GM23338 (cell line): Measurements from ENCODE around the gene RBM24. TPM values are rescaled to one million over a fixed set of nuclear protein-coding genes. Genes with fewer than 3 reads are reported as not detected.

Source experiments
- ATAC-seq: fragments of 200-7000 bp; cut with Tn5 transposase; 3 replicates; pipeline ENCODE4 v1.9.1; 2020
- DNase-seq: peaks from one replicate; pipeline ENCODE4 v3.0.0-alpha.2; 2015; ENCODE audit warnings: low spot score
- H2AFZ ChIP-seq: fragments of 200-600 bp; sonication (generic); 2 replicates; pipeline ENCODE4 v1.8.0; 2016; ENCODE audit warnings: antibody characterized with exemption, mild to moderate bottlenecking, moderate library complexity
- H3F3A ChIP-seq: fragments of 200-600 bp; sonication (generic); replicated peaks from 2 replicates; pipeline ENCODE4 v1.8.0; 2017; ENCODE audit warnings: antibody characterized with exemption, mixed run types, low read depth
- H3K27ac ChIP-seq: fragments of 200-600 bp; sonication (generic); 2 replicates; pipeline ENCODE4 v1.6.1; 2016; ENCODE audit warnings: low read depth
- H3K27me3 ChIP-seq: fragments of 200-600 bp; sonication (generic); 2 replicates; pipeline ENCODE4 v1.8.0; 2016; ENCODE audit warnings: mild to moderate bottlenecking, mixed run types, moderate library complexity; ENCODE audit not compliant: insufficient read depth
- H3K36me3 ChIP-seq: fragments of 200-600 bp; sonication (generic); 2 replicates; pipeline ENCODE4 v1.8.0; 2016; ENCODE audit warnings: mild to moderate bottlenecking; ENCODE audit not compliant: insufficient read depth
- H3K4me1 ChIP-seq: fragments of 200-600 bp; sonication (generic); 2 replicates; pipeline ENCODE4 v1.8.0; 2016; ENCODE audit warnings: mild to moderate bottlenecking, moderate library complexity; ENCODE audit not compliant: insufficient read depth
- H3K4me2 ChIP-seq: fragments of 200-600 bp; sonication (generic); 2 replicates; pipeline ENCODE4 v1.7.1; 2017; ENCODE audit warnings: mixed run types
- H3K4me3 ChIP-seq: fragments of 200-600 bp; sonication (generic); 2 replicates; pipeline ENCODE4 v1.6.1; 2016; ENCODE audit warnings: mixed run types
- H3K79me2 ChIP-seq: fragments of 200-600 bp; sonication (generic); replicated peaks from 2 replicates; pipeline ENCODE4 v1.8.0; 2017; ENCODE audit warnings: mild to moderate bottlenecking; ENCODE audit not compliant: insufficient read depth
- H3K9me2 ChIP-seq: fragments of 200-600 bp; sonication (generic); 2 replicates; pipeline ENCODE4 v1.8.0; 2017; ENCODE audit not compliant: insufficient read depth
- H4K20me1 ChIP-seq: fragments of 200-600 bp; sonication (generic); replicated peaks from 2 replicates; pipeline ENCODE4 v1.8.0; 2017; ENCODE audit warnings: mild to moderate bottlenecking; ENCODE audit not compliant: insufficient read depth
- H3K27ac Mint-ChIP-seq: 2 replicates; pipeline ENCODE4 v1.8.0; 2020; ENCODE audit warnings: inconsistent platforms, mild to moderate bottlenecking, moderate library complexity, mixed read lengths
- H3K27me3 Mint-ChIP-seq: 3 replicates; pipeline ENCODE4 v1.8.0; 2022; ENCODE audit warnings: low read depth, mild to moderate bottlenecking, moderate library complexity, mixed read lengths, inconsistent platforms; ENCODE audit not compliant: insufficient read depth, poor library complexity
- H3K36me3 Mint-ChIP-seq: 3 replicates; pipeline ENCODE4 v1.8.0; 2021; ENCODE audit warnings: low read depth, mild to moderate bottlenecking, inconsistent platforms, moderate library complexity, mixed read lengths
- H3K4me1 Mint-ChIP-seq: 3 replicates; pipeline ENCODE4 v1.8.0; 2020; ENCODE audit warnings: mild to moderate bottlenecking, inconsistent platforms, mixed read lengths
- H3K4me3 Mint-ChIP-seq: 3 replicates; pipeline ENCODE4 v1.8.0; 2021; ENCODE audit warnings: moderate library complexity, mild to moderate bottlenecking, inconsistent platforms, mixed read lengths
- H3K9me3 Mint-ChIP-seq: 3 replicates; pipeline ENCODE4 v1.8.0; 2020; ENCODE audit warnings: moderate library complexity, mild to moderate bottlenecking, inconsistent platforms, mixed read lengths
- CREB1 ChIP-seq: fragments of 250-450 bp; sonication (Bioruptor Pico); IDR thresholded peaks from 2 replicates; pipeline ENCODE4 v1.5.0; 2020; ENCODE audit warnings: low read depth, mild to moderate bottlenecking, moderate library complexity
- CTCF ChIP-seq, 2 experiments: fragments of 200-600 bp in 1 of 2; sonication (generic) in 1 of 2; conservative IDR thresholded peaks; 2 replicates each; pipeline versions ENCODE4 v1.5.1 to v1.6.1; 2016 to 2017; ENCODE audit warnings: antibody characterized with exemption in 2 of 2, low read depth in 2 of 2, mild to moderate bottlenecking in 2 of 2, moderate library complexity in 1 of 2
- ETS1 ChIP-seq: IDR thresholded peaks from 2 replicates; pipeline ENCODE4 v1.6.1; 2016; ENCODE audit warnings: antibody characterized with exemption
- EZH2 ChIP-seq: fragments of 200-600 bp; sonication (generic); IDR thresholded peaks from one replicate; pipeline ENCODE4 v1.8.0; 2017; ENCODE audit warnings: antibody characterized with exemption, mild to moderate bottlenecking, low read depth; ENCODE audit not compliant: unreplicated experiment
- EZH2phosphoT487 ChIP-seq: fragments of 200-600 bp; sonication (generic); IDR thresholded peaks from one replicate; pipeline ENCODE4 v1.8.1; 2018; ENCODE audit warnings: antibody characterized with exemption; ENCODE audit not compliant: unreplicated experiment
- JUNB ChIP-seq: IDR thresholded peaks from one replicate; pipeline ENCODE4 v1.6.1; 2016; ENCODE audit warnings: antibody characterized with exemption; ENCODE audit not compliant: unreplicated experiment
- NANOG ChIP-seq: IDR thresholded peaks from 2 replicates; pipeline ENCODE4 v1.6.1; 2016; ENCODE audit warnings: antibody characterized with exemption, borderline replicate concordance
- POLR2AphosphoS5 ChIP-seq: IDR thresholded peaks from 2 replicates; pipeline ENCODE4 v1.6.1; 2016; ENCODE audit warnings: antibody characterized with exemption, low read depth
- STAT1 ChIP-seq: IDR thresholded peaks from one replicate; pipeline ENCODE4 v1.6.1; 2016; ENCODE audit warnings: antibody characterized with exemption; ENCODE audit not compliant: unreplicated experiment
- ZNF114 ChIP-seq: fragments of 250-450 bp; sonication (Bioruptor Pico); IDR thresholded peaks from 2 replicates; pipeline ENCODE4 v1.5.0; 2020; ENCODE audit warnings: mild to moderate bottlenecking, moderate library complexity
- ZNF331 ChIP-seq: fragments of 250-450 bp; sonication (Bioruptor Pico); IDR thresholded peaks from 2 replicates; pipeline ENCODE4 v1.5.0; 2020; ENCODE audit warnings: low read depth, mild to moderate bottlenecking, moderate library complexity
- polyA plus RNA-seq: library from polyadenylated mRNA; unstranded; fragments of >200 nt; fragmentation: Nextera tagmentation; extraction: Ambion mirVana; gene quantifications from 2 replicates; pipeline ENCODE4 v1.2.1, GENCODE V29; 2016
- total RNA-seq: library from RNA; depleted of rRNA; stranded (reverse); fragments of >200 nt; shearing (Covaris generic); gene quantifications from 2 replicates; pipeline ENCODE4 v1.2.3, GENCODE V29; 2014
- TF ChIP-seq, protein P1 (sequence below): fragments of 250-450 bp; sonication (Bioruptor Pico); IDR thresholded peaks from 2 replicates; pipeline ENCODE4 v1.5.0; 2020; ENCODE audit warnings: mild to moderate bottlenecking, moderate library complexity
- TF ChIP-seq, protein P2 (sequence below): IDR thresholded peaks from one replicate; pipeline ENCODE4 v1.6.1; 2018; ENCODE audit warnings: antibody characterized with exemption; ENCODE audit not compliant: unreplicated experiment

Gene RBM24
- total and polyA plus RNA-seq, 2 experiments from 2014 or later: 0.27 to 1.3 TPM

DNA sequence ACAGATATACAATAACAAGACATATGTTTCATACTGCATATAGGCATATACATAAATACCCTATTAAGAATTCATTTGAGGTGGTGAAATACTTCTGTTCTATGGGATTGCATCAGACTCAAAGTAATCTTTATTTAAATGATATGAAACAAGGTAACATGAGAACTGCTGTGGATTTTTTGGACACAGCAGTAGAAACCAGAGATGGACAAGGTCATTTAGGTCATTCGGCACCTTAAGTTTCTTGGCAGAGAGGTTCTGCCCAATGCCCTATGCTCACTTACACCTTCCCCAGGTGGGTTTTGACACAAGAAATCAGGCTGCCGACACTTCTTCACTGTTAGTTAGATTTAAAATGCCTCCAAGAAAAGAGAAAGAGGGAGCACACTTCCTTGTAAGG is 43.9 kb upstream of the RBM24 start:
- H3K79me2 ChIP-seq: no peaks in the 10 kb centered on the region
- no peak for TF ChIP-seq CREB1
- TF ChIP-seq CTCF (conservative IDR thresholded peaks at IDR 0.05; ENCODE audit: low read depth in 2 of 2): no peak
- no peak for TF ChIP-seq EZH2phosphoT487
- TF ChIP-seq STAT1: no peak
- TF ChIP-seq ZNF331 (CRISPR knock-in tag): no peak
- TF ChIP-seq POLR2AphosphoS5: no peak
- TF ChIP-seq, protein P1, sequence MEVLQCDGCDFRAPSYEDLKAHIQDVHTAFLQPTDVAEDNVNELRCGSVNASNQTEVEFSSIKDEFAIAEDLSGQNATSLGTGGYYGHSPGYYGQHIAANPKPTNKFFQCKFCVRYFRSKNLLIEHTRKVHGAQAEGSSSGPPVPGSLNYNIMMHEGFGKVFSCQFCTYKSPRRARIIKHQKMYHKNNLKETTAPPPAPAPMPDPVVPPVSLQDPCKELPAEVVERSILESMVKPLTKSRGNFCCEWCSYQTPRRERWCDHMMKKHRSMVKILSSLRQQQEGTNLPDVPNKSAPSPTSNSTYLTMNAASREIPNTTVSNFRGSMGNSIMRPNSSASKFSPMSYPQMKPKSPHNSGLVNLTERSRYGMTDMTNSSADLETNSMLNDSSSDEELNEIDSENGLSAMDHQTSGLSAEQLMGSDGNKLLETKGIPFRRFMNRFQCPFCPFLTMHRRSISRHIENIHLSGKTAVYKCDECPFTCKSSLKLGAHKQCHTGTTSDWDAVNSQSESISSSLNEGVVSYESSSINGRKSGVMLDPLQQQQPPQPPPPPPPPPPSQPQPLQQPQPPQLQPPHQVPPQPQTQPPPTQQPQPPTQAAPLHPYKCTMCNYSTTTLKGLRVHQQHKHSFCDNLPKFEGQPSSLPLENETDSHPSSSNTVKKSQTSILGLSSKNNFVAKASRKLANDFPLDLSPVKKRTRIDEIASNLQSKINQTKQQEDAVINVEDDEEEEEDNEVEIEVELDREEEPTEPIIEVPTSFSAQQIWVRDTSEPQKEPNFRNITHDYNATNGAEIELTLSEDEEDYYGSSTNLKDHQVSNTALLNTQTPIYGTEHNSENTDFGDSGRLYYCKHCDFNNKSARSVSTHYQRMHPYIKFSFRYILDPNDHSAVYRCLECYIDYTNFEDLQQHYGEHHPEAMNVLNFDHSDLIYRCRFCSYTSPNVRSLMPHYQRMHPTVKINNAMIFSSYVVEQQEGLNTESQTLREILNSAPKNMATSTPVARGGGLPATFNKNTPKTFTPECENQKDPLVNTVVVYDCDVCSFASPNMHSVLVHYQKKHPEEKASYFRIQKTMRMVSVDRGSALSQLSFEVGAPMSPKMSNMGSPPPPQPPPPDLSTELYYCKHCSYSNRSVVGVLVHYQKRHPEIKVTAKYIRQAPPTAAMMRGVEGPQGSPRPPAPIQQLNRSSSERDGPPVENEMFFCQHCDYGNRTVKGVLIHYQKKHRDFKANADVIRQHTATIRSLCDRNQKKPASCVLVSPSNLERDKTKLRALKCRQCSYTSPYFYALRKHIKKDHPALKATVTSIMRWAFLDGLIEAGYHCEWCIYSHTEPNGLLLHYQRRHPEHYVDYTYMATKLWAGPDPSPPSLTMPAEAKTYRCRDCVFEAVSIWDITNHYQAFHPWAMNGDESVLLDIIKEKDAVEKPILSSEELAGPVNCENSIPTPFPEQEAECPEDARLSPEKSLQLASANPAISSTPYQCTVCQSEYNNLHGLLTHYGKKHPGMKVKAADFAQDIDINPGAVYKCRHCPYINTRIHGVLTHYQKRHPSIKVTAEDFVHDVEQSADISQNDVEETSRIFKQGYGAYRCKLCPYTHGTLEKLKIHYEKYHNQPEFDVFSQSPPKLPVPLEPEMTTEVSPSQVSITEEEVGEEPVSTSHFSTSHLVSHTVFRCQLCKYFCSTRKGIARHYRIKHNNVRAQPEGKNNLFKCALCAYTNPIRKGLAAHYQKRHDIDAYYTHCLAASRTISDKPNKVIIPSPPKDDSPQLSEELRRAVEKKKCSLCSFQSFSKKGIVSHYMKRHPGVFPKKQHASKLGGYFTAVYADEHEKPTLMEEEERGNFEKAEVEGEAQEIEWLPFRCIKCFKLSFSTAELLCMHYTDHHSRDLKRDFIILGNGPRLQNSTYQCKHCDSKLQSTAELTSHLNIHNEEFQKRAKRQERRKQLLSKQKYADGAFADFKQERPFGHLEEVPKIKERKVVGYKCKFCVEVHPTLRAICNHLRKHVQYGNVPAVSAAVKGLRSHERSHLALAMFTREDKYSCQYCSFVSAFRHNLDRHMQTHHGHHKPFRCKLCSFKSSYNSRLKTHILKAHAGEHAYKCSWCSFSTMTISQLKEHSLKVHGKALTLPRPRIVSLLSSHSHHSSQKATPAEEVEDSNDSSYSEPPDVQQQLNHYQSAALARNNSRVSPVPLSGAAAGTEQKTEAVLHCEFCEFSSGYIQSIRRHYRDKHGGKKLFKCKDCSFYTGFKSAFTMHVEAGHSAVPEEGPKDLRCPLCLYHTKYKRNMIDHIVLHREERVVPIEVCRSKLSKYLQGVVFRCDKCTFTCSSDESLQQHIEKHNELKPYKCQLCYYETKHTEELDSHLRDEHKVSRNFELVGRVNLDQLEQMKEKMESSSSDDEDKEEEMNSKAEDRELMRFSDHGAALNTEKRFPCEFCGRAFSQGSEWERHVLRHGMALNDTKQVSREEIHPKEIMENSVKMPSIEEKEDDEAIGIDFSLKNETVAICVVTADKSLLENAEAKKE (CRISPR knock-in tag): no peak
- TF ChIP-seq ZNF114: no peak
- TF ChIP-seq, protein P2, sequence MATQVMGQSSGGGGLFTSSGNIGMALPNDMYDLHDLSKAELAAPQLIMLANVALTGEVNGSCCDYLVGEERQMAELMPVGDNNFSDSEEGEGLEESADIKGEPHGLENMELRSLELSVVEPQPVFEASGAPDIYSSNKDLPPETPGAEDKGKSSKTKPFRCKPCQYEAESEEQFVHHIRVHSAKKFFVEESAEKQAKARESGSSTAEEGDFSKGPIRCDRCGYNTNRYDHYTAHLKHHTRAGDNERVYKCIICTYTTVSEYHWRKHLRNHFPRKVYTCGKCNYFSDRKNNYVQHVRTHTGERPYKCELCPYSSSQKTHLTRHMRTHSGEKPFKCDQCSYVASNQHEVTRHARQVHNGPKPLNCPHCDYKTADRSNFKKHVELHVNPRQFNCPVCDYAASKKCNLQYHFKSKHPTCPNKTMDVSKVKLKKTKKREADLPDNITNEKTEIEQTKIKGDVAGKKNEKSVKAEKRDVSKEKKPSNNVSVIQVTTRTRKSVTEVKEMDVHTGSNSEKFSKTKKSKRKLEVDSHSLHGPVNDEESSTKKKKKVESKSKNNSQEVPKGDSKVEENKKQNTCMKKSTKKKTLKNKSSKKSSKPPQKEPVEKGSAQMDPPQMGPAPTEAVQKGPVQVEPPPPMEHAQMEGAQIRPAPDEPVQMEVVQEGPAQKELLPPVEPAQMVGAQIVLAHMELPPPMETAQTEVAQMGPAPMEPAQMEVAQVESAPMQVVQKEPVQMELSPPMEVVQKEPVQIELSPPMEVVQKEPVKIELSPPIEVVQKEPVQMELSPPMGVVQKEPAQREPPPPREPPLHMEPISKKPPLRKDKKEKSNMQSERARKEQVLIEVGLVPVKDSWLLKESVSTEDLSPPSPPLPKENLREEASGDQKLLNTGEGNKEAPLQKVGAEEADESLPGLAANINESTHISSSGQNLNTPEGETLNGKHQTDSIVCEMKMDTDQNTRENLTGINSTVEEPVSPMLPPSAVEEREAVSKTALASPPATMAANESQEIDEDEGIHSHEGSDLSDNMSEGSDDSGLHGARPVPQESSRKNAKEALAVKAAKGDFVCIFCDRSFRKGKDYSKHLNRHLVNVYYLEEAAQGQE: no peak
- TF ChIP-seq JUNB: no peak
- no peak for TF ChIP-seq ETS1
- no peak for TF ChIP-seq NANOG
- no peak for TF ChIP-seq EZH2
- Mint-ChIP-seq H3K4me1 (peaks cover 5% of the 10 kb centered on the region; the same call in 2 of the 3 replicates), H3K27ac (no peak overlapping the region), H3K4me3 (no peak overlapping the region), H3K9me3 (no peaks in the 10 kb centered on the region; the same call in 2 of the 3 replicates), H3K36me3 (peaks cover 2% of the 10 kb centered on the region; the same call in 1 of the 3 replicates), H3K27me3 (peaks cover 7% of the 10 kb centered on the region)
- ATAC-seq: no peak
- H3K36me3 ChIP-seq: no peaks in the 10 kb centered on the region
- H3K4me3 ChIP-seq: no peak overlapping the region
- no peak overlapping the region for H2AFZ ChIP-seq
- H3K4me2 ChIP-seq: no peak overlapping the region
- peaks cover 6% of the 10 kb centered on the region for H3K4me1 ChIP-seq
- DNase-seq: no peak
- no peaks in the 10 kb centered on the region for H3F3A ChIP-seq
- no peak overlapping the region for H3K27ac ChIP-seq
- no peaks in the 10 kb centered on the region for H4K20me1 ChIP-seq
- no peaks in the 10 kb centered on the region for H3K9me2 ChIP-seq
- H3K27me3 ChIP-seq: no peaks in the 10 kb centered on the region
